Endothelial cell of umbilical vein (primary cell): ENCODE data around the gene SRGAP3. TPM values are rescaled to one million over a fixed set of nuclear protein-coding genes. Genes with fewer than 3 reads are reported as not detected.

Source experiments
- BruUV-seq: library from RNA; stranded (reverse); fragments of 400-500 nt; replicated peaks from 2 replicates; lab custom pipeline; 2021; lab: Mats Ljungman, UMichigan
- CTCF ChIA-PET: fragments of 300-600, 350-600 bp; sonication (Branson Sonifier 250); formaldehyde crosslinking; loops from one replicate; lab custom pipeline; 2021; ENCODE audit warnings: antibody characterized with exemption, inconsistent platforms; lab: Charles Lee
- POLR2A ChIA-PET: fragments of 300-600, 350-600 bp; sonication (Branson Sonifier 250); formaldehyde crosslinking; loops from one replicate; lab custom pipeline; 2021; ENCODE audit warnings: antibody characterized with exemption, inconsistent platforms; lab: Charles Lee
- DNase-seq: peaks from one replicate; pipeline ENCODE4 v3.0.0-alpha.2; 2011; ENCODE audit warnings: low read depth, low spot score
- FAIRE-seq: peaks from 2 replicates; lab custom pipeline; 2011; peaks lifted over from hg19 to GRCh38; lab: Jason Lieb, UNC
- H2AFZ ChIP-seq: 2 replicates; pipeline ENCODE4 v1.6.0; 2012; ENCODE audit warnings: low read depth, low read length, control low read depth, inconsistent platforms
- H3K27ac ChIP-seq: 2 replicates; pipeline ENCODE4 v1.5.1; 2011; ENCODE audit warnings: low read depth, mild to moderate bottlenecking, control low read depth, low read length, moderate library complexity; ENCODE audit not compliant: insufficient read depth
- H3K27me3 ChIP-seq, 2 experiments: 2 replicates each; pipeline versions ENCODE4 v1.6.0 to v1.6.1; 2011; ENCODE audit warnings: low read length in 2 of 2, mixed read lengths in 1 of 2; ENCODE audit not compliant: control insufficient read depth in 2 of 2, insufficient read depth in 2 of 2
- H3K36me3 ChIP-seq, 2 experiments: 2 replicates in 1 of 2; 3 replicates in 1 of 2; pipeline ENCODE4 v1.5.1; 2011; ENCODE audit warnings: low read length in 2 of 2, mild to moderate bottlenecking in 1 of 2, moderate library complexity in 1 of 2; ENCODE audit not compliant: control insufficient read depth in 2 of 2, insufficient read depth in 2 of 2; ENCODE audit errors: extremely low read depth in 1 of 2
- H3K4me1 ChIP-seq: 3 replicates; pipeline ENCODE4 v1.5.1; 2011; ENCODE audit warnings: mild to moderate bottlenecking, low read length; ENCODE audit not compliant: control insufficient read depth, insufficient read depth; ENCODE audit errors: extremely low read depth
- H3K4me2 ChIP-seq: 2 replicates; pipeline ENCODE4 v1.6.1; 2011; ENCODE audit warnings: low read length, control low read depth, mixed read lengths; ENCODE audit not compliant: insufficient read depth
- H3K4me3 ChIP-seq, 3 experiments: fragments of 200-600 bp in 1 of 3; sonication (generic), shearing (Covaris generic) in 1 of 3; replicated peaks in 1 of 3; 2 replicates each; pipeline ENCODE4 v1.5.1; 2011 to 2016; ENCODE audit warnings: control low read depth in 3 of 3, low read length in 3 of 3, mild to moderate bottlenecking in 2 of 3, inconsistent platforms in 1 of 3, low read depth in 1 of 3, moderate library complexity in 1 of 3; ENCODE audit not compliant: insufficient read depth in 1 of 3
- H3K79me2 ChIP-seq: 2 replicates; pipeline ENCODE4 v1.6.0; 2012; ENCODE audit warnings: low read length, inconsistent platforms; ENCODE audit not compliant: control insufficient read depth, insufficient read depth
- H3K9ac ChIP-seq: replicated peaks from 2 replicates; pipeline ENCODE3; 2011; ENCODE audit warnings: low read length, control low read depth; ENCODE audit not compliant: insufficient read depth; ENCODE audit errors: extremely low read depth
- H3K9me1 ChIP-seq: replicated peaks from 3 replicates; pipeline ENCODE4 v1.6.0; 2011; ENCODE audit warnings: mild to moderate bottlenecking, low read length; ENCODE audit not compliant: control insufficient read depth, insufficient read depth; ENCODE audit errors: extremely low read depth
- H3K9me3 ChIP-seq: replicated peaks from 2 replicates; pipeline ENCODE4 v1.5.1; 2012; ENCODE audit warnings: low read length, inconsistent platforms; ENCODE audit not compliant: control insufficient read depth, insufficient read depth
- H4K20me1 ChIP-seq: replicated peaks from 2 replicates; pipeline ENCODE3; 2011; ENCODE audit warnings: mild to moderate bottlenecking, low read length; ENCODE audit not compliant: control insufficient read depth, insufficient read depth; ENCODE audit errors: extremely low read depth
- EZH2 ChIP-seq: IDR thresholded peaks from 2 replicates; pipeline ENCODE4 v1.6.1; 2012; ENCODE audit warnings: borderline replicate concordance, low read depth, mild to moderate bottlenecking, moderate library complexity, low read length, inconsistent platforms; ENCODE audit not compliant: severe bottlenecking
- FOS ChIP-seq: IDR thresholded peaks from 2 replicates; pipeline ENCODE4 v1.6.1; 2011; ENCODE audit warnings: mild to moderate bottlenecking, low read length, moderate library complexity, borderline replicate concordance; ENCODE audit not compliant: insufficient read depth
- GATA2 ChIP-seq: IDR thresholded peaks from 2 replicates; pipeline ENCODE4 v1.7.0; 2011; ENCODE audit warnings: low read depth, mild to moderate bottlenecking, moderate library complexity, mixed read lengths, low read length; ENCODE audit not compliant: insufficient read length, insufficient read depth
- JUN ChIP-seq: IDR thresholded peaks from 2 replicates; pipeline ENCODE4 v1.6.1; 2011; ENCODE audit warnings: borderline replicate concordance, low read depth; ENCODE audit not compliant: insufficient read length, insufficient read depth
- MYC ChIP-seq: IDR thresholded peaks from one replicate; pipeline ENCODE4 v1.6.1; 2011; ENCODE audit warnings: mild to moderate bottlenecking, low read depth, low read length
- POLR2A ChIP-seq: IDR thresholded peaks from 2 replicates; pipeline ENCODE4 v1.6.1; 2012; ENCODE audit warnings: low read depth, mild to moderate bottlenecking, control low read depth, low read length
- POLR2AphosphoS5 ChIP-seq: IDR thresholded peaks from 2 replicates; pipeline ENCODE4 v1.6.1; 2012; ENCODE audit warnings: low read depth, mild to moderate bottlenecking, control low read depth, low read length, moderate library complexity; ENCODE audit not compliant: insufficient read depth
- dilution Hi-C: fragments of 300-500 bp; cut with MboI; formaldehyde crosslinking; loops from one replicate; pipeline ENCODE4 v1.15.0; 2019; ENCODE audit warnings: low sequenced_read_pairs; ENCODE audit not compliant: extremely low pct_ligation_motif_present
- intact Hi-C: fragments of 100-400 bp; cut with micrococcal nuclease; formaldehyde crosslinking; loops from one replicate; pipeline ENCODE4 v1.10.0; 2022
- polyA plus RNA-seq, 4 experiments: library from polyadenylated mRNA; depleted of rRNA in 3 of 4; stranded (reverse) in 3 of 4; unstranded in 1 of 4; fragments of >200 nt; gene quantifications; 2 replicates each; pipeline versions ENCODE4 v1.2.1 to v1.2.3, GENCODE V29; 2011 to 2012; ENCODE audit warnings: missing spikeins in 1 of 4
- total RNA-seq: library from RNA; stranded (reverse); gene quantifications from 2 replicates; pipeline ENCODE4 v1.2.3, GENCODE V29; 2021
- TF ChIP-seq, protein P1 (sequence below): IDR thresholded peaks from 2 replicates; pipeline ENCODE4 v1.6.1; 2011; ENCODE audit not compliant: insufficient read depth, insufficient read length
- TF ChIP-seq, protein P2 (sequence below), 2 donors: IDR thresholded peaks; 1 replicate in 1 of 2; 2 replicates in 1 of 2; pipeline ENCODE4 v1.5.1; 2011; ENCODE audit warnings: low read length in 2 of 2, mild to moderate bottlenecking in 2 of 2, moderate library complexity in 2 of 2, control low read depth in 1 of 2, inconsistent platforms in 1 of 2, low read depth in 1 of 2; ENCODE audit not compliant: insufficient read depth in 1 of 2; ENCODE audit errors: extremely low read depth in 1 of 2

SRGAP3 gene
- total and polyA plus RNA-seq, 2 donors (not counting 3 experiments of a cell fraction or from before 2014, with no cell fraction given), result 0.06 TPM; not detected in 1

- Histone ChIP-seq H3K79me2 (no peaks in the 10 kb centered on the region), H2AFZ (no peak overlapping the region), H3K9me1 (no peaks in the 10 kb centered on the region), H4K20me1 (no peaks in the 10 kb centered on the region), H3K9me3 (no peaks in the 10 kb centered on the region), H3K27me3 (no peaks in the 10 kb centered on the region), H3K4me3 (no peak overlapping the region), H3K9ac (no peak overlapping the region), H3K4me2 (no peak overlapping the region), H3K4me1 (no peaks in the 10 kb centered on the region), H3K36me3 (no peaks in the 10 kb centered on the region), H3K27ac (no peak overlapping the region)
- ChIA-PET POLR2A (no interaction called here), CTCF (no interaction called here)
- dilution Hi-C loops, result no loop called here
- DNase-seq (peak; percentile 26), FAIRE-seq (no peak)
- TF ChIP-seq, protein P1, sequence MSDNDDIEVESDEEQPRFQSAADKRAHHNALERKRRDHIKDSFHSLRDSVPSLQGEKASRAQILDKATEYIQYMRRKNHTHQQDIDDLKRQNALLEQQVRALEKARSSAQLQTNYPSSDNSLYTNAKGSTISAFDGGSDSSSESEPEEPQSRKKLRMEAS, result no peak
- no peak for TF ChIP-seq MYC
- TF ChIP-seq POLR2A, result no peak
- TF ChIP-seq FOS, result no peak
- TF ChIP-seq, protein P2, sequence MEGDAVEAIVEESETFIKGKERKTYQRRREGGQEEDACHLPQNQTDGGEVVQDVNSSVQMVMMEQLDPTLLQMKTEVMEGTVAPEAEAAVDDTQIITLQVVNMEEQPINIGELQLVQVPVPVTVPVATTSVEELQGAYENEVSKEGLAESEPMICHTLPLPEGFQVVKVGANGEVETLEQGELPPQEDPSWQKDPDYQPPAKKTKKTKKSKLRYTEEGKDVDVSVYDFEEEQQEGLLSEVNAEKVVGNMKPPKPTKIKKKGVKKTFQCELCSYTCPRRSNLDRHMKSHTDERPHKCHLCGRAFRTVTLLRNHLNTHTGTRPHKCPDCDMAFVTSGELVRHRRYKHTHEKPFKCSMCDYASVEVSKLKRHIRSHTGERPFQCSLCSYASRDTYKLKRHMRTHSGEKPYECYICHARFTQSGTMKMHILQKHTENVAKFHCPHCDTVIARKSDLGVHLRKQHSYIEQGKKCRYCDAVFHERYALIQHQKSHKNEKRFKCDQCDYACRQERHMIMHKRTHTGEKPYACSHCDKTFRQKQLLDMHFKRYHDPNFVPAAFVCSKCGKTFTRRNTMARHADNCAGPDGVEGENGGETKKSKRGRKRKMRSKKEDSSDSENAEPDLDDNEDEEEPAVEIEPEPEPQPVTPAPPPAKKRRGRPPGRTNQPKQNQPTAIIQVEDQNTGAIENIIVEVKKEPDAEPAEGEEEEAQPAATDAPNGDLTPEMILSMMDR (IDR thresholded peaks at IDR 0.05; ENCODE audit: extremely low read depth in 1 of 2, insufficient read depth in 1 of 2, low read depth in 1 of 2, low read length in 2 of 2), result no peak
- TF ChIP-seq JUN, result no peak
- TF ChIP-seq POLR2AphosphoS5, result no peak
- TF ChIP-seq GATA2, result no peak
- no peak for TF ChIP-seq EZH2
- BruUV-seq, result no TSS peak
- intact Hi-C loops, result no loop called here
These were observed 102.1 kb downstream of the SRGAP3 start for GRCh38 chr3:9147215-9147895.
